ENCODE data around the gene MYPOP. TPM values are rescaled to one million over a fixed set of nuclear protein-coding genes. Genes with fewer than 3 reads are reported as not detected.

Gene MYPOP
- total and polyA plus RNA-seq, 10 of the 15 experiments (the other 5 are each of a cell fraction or from before 2014, with no cell fraction given), result 0.47 to 9.4 (median 1.4) TPM

- TF ChIP-seq, protein P1, sequence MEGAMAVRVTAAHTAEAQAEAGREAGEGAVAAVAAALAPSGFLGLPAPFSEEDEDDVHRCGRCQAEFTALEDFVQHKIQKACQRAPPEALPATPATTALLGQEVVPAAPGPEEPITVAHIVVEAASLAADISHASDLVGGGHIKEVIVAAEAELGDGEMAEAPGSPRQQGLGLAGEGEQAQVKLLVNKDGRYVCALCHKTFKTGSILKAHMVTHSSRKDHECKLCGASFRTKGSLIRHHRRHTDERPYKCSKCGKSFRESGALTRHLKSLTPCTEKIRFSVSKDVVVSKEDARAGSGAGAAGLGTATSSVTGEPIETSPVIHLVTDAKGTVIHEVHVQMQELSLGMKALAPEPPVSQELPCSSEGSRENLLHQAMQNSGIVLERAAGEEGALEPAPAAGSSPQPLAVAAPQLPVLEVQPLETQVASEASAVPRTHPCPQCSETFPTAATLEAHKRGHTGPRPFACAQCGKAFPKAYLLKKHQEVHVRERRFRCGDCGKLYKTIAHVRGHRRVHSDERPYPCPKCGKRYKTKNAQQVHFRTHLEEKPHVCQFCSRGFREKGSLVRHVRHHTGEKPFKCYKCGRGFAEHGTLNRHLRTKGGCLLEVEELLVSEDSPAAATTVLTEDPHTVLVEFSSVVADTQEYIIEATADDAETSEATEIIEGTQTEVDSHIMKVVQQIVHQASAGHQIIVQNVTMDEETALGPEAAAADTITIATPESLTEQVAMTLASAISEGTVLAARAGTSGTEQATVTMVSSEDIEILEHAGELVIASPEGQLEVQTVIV (IDR thresholded peaks at IDR 0.05; ENCODE audit: borderline replicate concordance, partially characterized antibody), result peak; percentile 74
- no peak for TF ChIP-seq ZZZ3 (IDR thresholded peaks at IDR 0.05; ENCODE audit: control insufficient read depth, insufficient read length, low read depth)
- TF ChIP-seq ZNF622 (IDR thresholded peaks at IDR 0.05), result no peak
- no peak for TF ChIP-seq PML (IDR thresholded peaks at IDR 0.05; ENCODE audit: low read length)
- TF ChIP-seq ZNF274 (IDR thresholded peaks at IDR 0.05; ENCODE audit: insufficient read depth, insufficient read length), result no peak
- no peak for TF ChIP-seq SMAD1 (IDR thresholded peaks at IDR 0.05; ENCODE audit: low read depth, partially characterized antibody)
- peak; percentile 91 for TF ChIP-seq CREB1 (IDR thresholded peaks at IDR 0.05; ENCODE audit: low read depth)
- TF ChIP-seq ZNF384 (IDR thresholded peaks at IDR 0.05; ENCODE audit: borderline replicate concordance, low read depth, low read length), result no peak
- TF ChIP-seq, protein P2, sequence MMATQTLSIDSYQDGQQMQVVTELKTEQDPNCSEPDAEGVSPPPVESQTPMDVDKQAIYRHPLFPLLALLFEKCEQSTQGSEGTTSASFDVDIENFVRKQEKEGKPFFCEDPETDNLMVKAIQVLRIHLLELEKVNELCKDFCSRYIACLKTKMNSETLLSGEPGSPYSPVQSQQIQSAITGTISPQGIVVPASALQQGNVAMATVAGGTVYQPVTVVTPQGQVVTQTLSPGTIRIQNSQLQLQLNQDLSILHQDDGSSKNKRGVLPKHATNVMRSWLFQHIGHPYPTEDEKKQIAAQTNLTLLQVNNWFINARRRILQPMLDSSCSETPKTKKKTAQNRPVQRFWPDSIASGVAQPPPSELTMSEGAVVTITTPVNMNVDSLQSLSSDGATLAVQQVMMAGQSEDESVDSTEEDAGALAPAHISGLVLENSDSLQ (IDR thresholded peaks at IDR 0.05), result peak; percentile 54
- TF ChIP-seq, protein P3, sequence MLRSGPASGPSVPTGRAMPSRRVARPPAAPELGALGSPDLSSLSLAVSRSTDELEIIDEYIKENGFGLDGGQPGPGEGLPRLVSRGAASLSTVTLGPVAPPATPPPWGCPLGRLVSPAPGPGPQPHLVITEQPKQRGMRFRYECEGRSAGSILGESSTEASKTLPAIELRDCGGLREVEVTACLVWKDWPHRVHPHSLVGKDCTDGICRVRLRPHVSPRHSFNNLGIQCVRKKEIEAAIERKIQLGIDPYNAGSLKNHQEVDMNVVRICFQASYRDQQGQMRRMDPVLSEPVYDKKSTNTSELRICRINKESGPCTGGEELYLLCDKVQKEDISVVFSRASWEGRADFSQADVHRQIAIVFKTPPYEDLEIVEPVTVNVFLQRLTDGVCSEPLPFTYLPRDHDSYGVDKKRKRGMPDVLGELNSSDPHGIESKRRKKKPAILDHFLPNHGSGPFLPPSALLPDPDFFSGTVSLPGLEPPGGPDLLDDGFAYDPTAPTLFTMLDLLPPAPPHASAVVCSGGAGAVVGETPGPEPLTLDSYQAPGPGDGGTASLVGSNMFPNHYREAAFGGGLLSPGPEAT (IDR thresholded peaks at IDR 0.05; ENCODE audit: low read depth), result peak; percentile 74; the same call in 1 of the 2 replicates
- no peak for TF ChIP-seq ZBED1 (IDR thresholded peaks at IDR 0.05; ENCODE audit: borderline replicate concordance)
- no peak for TF ChIP-seq FOXM1 (IDR thresholded peaks at IDR 0.05; ENCODE audit: low read depth, low read length)
- no peak for TF ChIP-seq ZNF592 (IDR thresholded peaks at IDR 0.05)
- peak; percentile 54 for TF ChIP-seq SP1 (IDR thresholded peaks at IDR 0.05; ENCODE audit: low read depth, low read length)
- TF ChIP-seq IRF4 (IDR thresholded peaks at IDR 0.05; ENCODE audit: low read depth, low read length), result 0 out of 2 replicates have a peak, but pooled peaks have one; percentile 21
- TF ChIP-seq NBN (IDR thresholded peaks at IDR 0.05), result peak; percentile 77
- TF ChIP-seq ZNF207 (IDR thresholded peaks at IDR 0.05; ENCODE audit: borderline replicate concordance), result no peak
- TF ChIP-seq ZNF217 (IDR thresholded peaks at IDR 0.05), result peak; percentile 73; the same call in 1 of the 2 replicates
- peak; percentile 78 for TF ChIP-seq GATAD2B (conservative IDR thresholded peaks at IDR 0.05; ENCODE audit: low read depth)
- TF ChIP-seq SUPT20H (IDR thresholded peaks at IDR 0.05; ENCODE audit: borderline replicate concordance, control insufficient read depth, low read depth, low read length), result no peak
- TF ChIP-seq NFIC (IDR thresholded peaks at IDR 0.05; ENCODE audit: low read depth, low read length), result no peak
- peak; percentile 37; the same call in 1 of the 2 replicates for TF ChIP-seq SIN3A (IDR thresholded peaks at IDR 0.05; ENCODE audit: low read depth, low read length)
Observed at GRCh38 chr19:45862564-45863334, 39.7 kb downstream of the MYPOP start, which contains the start of gene SYMPK (continued).

All from GM12878 (cell line).